NT2/D1 (cell line): ENCODE results near the gene SLC19A1.

Experiments used
- SUZ12 ChIP-seq: IDR thresholded peaks from 2 replicates; pipeline ENCODE4 v1.6.1; 2011; ENCODE audit not compliant: insufficient read length, insufficient read depth; ENCODE audit errors: extremely low read depth
- YY1 ChIP-seq: IDR thresholded peaks from 2 replicates; pipeline ENCODE4 v1.6.1; 2011; ENCODE audit not compliant: insufficient read length, insufficient read depth
- ZNF274 ChIP-seq: IDR thresholded peaks from 2 replicates; pipeline ENCODE4 v1.6.1; 2011; ENCODE audit warnings: mild to moderate bottlenecking, low read depth, low read length

DNA sequence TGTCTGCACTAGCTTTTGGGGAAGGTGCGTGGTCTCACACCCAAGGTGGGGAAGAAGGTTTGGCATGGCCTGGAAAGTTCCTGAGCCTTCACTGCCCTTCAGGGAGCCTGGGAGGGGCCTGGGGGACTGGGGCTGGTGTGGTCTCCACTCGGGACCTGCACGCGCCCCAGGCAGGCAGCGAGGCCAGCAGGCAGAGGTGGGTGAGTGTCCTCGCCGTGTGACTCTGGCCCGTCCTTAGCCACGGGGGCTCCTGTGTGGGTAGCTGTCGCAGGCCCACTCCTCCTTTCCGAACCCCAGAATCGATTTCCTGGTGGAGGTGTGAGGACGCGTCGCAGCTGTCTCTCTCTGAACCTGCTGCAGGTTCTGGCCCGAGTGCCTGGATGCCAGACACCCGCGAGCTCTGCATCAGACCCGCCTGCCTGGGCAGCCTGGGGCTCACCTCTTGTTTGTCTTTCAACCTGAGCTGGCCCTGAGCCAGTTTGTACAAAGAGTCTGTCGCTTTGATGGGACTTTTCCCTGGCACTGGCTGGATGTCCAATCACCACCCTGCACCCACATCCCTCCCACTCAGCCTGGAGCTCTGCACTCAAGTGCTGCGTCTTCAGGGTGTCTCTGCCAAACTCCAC is 36.0 kb upstream of the SLC19A1 start:
- TF ChIP-seq ZNF274 (no peak), YY1 (no peak), SUZ12 (no peak)
